HG03457 (cell line): ENCODE data around the gene UFL1.

Source experiments
- ATAC-seq: cut with Tn5 transposase; IDR thresholded peaks from one replicate; pipeline ENCODE4 v1.9.1; 2021; ENCODE audit warnings: moderate number of reproducible peaks; ENCODE audit not compliant: unreplicated experiment

Gene UFL1

GRCh38 chr6:96571551-96571950, 49.9 kb downstream of the UFL1 start:
- ATAC-seq: no peak

GRCh38 chr6:96575359-96575758, 53.8 kb downstream of the UFL1 start:
- ATAC-seq: no peak

- ATAC-seq: no peak
Measured at GRCh38 chr6:96576221-96576620, 54.6 kb downstream of the UFL1 start.

GRCh38 chr6:96582021-96582420, 60.4 kb downstream of the UFL1 start:
- ATAC-seq: no peak

- no peak for ATAC-seq
Measured at GRCh38 chr6:96582436-96582835, 60.8 kb downstream of the UFL1 start.

GRCh38 chr6:96604420-96604819, 82.8 kb downstream of the UFL1 start:
- ATAC-seq: no peak
